ENCODE measurements around the gene FAM9C. TPM values are rescaled to one million over a fixed set of nuclear protein-coding genes. Genes with fewer than 3 reads are reported as not detected.

FAM9C gene
- total and polyA plus RNA-seq, 9 of the 15 experiments (the other 6 are each of a cell fraction or from before 2014, with no cell fraction given), result not detected

DNA sequence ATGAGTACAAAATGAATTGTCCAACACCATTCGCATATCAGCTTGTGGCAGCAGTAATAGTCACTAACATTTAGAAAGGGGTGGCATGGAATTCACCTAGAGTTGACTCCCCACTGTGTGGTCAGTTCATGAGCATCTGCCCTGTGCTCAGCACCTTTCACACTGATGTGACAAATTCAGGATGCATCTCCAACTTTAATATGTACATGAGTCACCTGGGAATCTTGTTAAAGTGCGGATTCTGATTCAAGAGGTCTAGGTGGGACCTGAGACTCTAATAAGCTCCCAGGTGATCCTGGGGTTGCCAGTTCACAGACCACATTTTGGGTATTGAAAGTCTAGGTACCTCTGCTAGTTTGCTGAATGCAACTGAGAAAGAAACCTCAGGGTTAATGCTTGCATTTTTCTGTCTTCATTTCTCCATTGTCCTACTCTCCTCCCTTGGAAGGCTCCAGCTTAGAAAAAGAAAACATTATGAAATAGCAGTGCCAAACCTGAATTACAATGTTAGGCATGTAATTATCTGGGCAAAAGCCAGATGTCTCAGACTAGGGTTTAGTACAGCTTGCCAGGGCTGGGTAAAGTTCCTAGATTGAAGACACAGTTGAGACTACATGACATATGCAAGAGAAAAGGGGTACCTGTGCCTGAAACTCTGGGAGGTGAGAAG lies 36.8 kb downstream of the FAM9C start:
- ChIA-PET POLR2A (interaction anchor here (0.6 kb wide), 1 partner anchor 33 kb away, joined by 3 read pairs; the partner anchor contains the start of gene TMSB4X), CTCF (ENCODE audit: low intra/inter-chr PET ratio) (no interaction called here)
- Histone ChIP-seq H3K4me1 (replicated peaks in 1 of 2; ENCODE audit: control insufficient read depth in 2 of 2, insufficient read depth in 2 of 2, low read length in 2 of 2) (no peaks in the 10 kb centered on the region; a peak in 1 of 5 replicates), H3K9me3 (replicated peaks; ENCODE audit: control insufficient read depth, insufficient read depth, low read depth, low read length) (no peaks in the 10 kb centered on the region), H3K36me3 (ENCODE audit: control insufficient read depth, insufficient read depth, low read length) (no peaks in the 10 kb centered on the region), H3K4me2 (ENCODE audit: insufficient read depth, low read length) (no peak overlapping the region), H3K79me2 (ENCODE audit: control insufficient read depth, insufficient read depth, low read length) (no peaks in the 10 kb centered on the region), H3K4me3 (no peak overlapping the region), H3K9ac (ENCODE audit: insufficient read depth in 1 of 2, low read depth in 2 of 2, low read length in 2 of 2) (no peak overlapping the region), H3K27ac (ENCODE audit: extremely low read depth, low read depth, low read length) (no peak overlapping the region), H3K9me1 (ENCODE audit: control insufficient read depth, insufficient read depth, low read length) (no peaks in the 10 kb centered on the region), H4K20me1 (replicated peaks; ENCODE audit: control insufficient read depth, insufficient read depth, low read length) (no peaks in the 10 kb centered on the region), H3K27me3 (ENCODE audit: control insufficient read depth in 2 of 2, insufficient read depth in 2 of 2, low read length in 2 of 2) (no peaks in the 10 kb centered on the region), H2AFZ (ENCODE audit: low read depth, low read length) (no peak overlapping the region)
- no peak for ATAC-seq
- TF ChIP-seq TRIM24 (IDR thresholded peaks at IDR 0.05), result no peak
- TF ChIP-seq THRB (CRISPR knock-in tag; conservative IDR thresholded peaks at IDR 0.05), result no peak
- no peak for TF ChIP-seq MTF1 (CRISPR knock-in tag; IDR thresholded peaks at IDR 0.05; ENCODE audit: borderline replicate concordance)
- no peak for TF ChIP-seq RAD21 (CRISPR knock-in tag; conservative IDR thresholded peaks at IDR 0.05 in 1 of 2, IDR thresholded peaks at IDR 0.05 in 1 of 2)
- TF ChIP-seq HMG20B (CRISPR knock-in tag; IDR thresholded peaks at IDR 0.05), result no peak
- TF ChIP-seq FOXK1 (CRISPR knock-in tag; IDR thresholded peaks at IDR 0.05; ENCODE audit: borderline replicate concordance), result no peak
- no peak for TF ChIP-seq CGGBP1 (CRISPR knock-in tag; IDR thresholded peaks at IDR 0.05)
- no peak for TF ChIP-seq CREM (IDR thresholded peaks at IDR 0.05; ENCODE audit: low read depth)
- no peak for TF ChIP-seq DNMT1 (IDR thresholded peaks at IDR 0.05)
- no peak for TF ChIP-seq NFATC3 (IDR thresholded peaks at IDR 0.05)
- TF ChIP-seq, protein P1, sequence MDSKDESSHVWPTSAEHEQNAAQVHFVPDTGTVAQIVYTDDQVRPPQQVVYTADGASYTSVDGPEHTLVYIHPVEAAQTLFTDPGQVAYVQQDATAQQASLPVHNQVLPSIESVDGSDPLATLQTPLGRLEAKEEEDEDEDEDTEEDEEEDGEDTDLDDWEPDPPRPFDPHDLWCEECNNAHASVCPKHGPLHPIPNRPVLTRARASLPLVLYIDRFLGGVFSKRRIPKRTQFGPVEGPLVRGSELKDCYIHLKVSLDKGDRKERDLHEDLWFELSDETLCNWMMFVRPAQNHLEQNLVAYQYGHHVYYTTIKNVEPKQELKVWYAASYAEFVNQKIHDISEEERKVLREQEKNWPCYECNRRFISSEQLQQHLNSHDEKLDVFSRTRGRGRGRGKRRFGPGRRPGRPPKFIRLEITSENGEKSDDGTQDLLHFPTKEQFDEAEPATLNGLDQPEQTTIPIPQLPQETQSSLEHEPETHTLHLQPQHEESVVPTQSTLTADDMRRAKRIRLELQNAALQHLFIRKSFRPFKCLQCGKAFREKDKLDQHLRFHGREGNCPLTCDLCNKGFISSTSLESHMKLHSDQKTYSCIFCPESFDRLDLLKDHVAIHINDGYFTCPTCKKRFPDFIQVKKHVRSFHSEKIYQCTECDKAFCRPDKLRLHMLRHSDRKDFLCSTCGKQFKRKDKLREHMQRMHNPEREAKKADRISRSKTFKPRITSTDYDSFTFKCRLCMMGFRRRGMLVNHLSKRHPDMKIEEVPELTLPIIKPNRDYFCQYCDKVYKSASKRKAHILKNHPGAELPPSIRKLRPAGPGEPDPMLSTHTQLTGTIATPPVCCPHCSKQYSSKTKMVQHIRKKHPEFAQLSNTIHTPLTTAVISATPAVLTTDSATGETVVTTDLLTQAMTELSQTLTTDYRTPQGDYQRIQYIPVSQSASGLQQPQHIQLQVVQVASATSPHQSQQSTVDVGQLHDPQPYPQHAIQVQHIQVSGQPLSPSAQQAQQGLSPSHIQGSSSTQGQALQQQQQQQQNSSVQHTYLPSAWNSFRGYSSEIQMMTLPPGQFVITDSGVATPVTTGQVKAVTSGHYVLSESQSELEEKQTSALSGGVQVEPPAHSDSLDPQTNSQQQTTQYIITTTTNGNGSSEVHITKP (IDR thresholded peaks at IDR 0.05; ENCODE audit: partially characterized antibody), result no peak
- in situ Hi-C loops (cut with MboI), result no loop called here
- intact Hi-C loops (cut with micrococcal nuclease), result no loop called here
- WGBS (ENCODE audit: insufficient coverage, low coverage, missing lambda C conversion rate), result 42% methylated on average over 2 of the region's 2 CpGs
- BruUV-seq (replicated peaks), result no TSS peak
- no peak for FAIRE-seq
- no peak for DNase-seq (ENCODE audit: extremely low read depth in 1 of 4, low spot score in 3 of 4)
